ENCODE measurements around the gene NRXN3.

DNA sequence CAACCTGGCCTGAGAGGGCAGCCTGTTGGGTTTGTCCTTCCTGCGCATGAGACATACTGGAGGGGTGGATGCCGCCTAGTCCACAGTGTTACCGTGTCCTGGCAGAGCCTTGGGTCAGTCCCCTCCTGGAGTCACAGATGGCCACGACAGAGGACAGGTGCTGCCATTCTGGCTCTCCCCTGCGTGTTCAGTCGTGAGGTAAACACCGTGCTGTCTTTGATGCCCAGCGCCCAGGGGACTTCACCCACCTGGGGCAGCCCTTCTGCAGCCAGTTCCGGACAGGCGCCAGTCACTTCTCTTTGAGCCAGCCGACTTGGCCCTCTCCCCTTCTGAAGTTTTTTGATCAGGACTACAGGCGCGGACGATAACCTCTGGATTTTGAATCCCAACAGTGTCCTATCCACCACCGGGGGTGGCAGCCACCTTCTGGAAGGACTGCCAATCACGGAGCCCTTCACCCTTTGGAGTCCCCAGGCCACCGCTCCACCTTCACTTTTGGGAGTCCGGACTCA, 1108.2 kb downstream of the NRXN3 start:
- TF ChIP-seq, protein P1, sequence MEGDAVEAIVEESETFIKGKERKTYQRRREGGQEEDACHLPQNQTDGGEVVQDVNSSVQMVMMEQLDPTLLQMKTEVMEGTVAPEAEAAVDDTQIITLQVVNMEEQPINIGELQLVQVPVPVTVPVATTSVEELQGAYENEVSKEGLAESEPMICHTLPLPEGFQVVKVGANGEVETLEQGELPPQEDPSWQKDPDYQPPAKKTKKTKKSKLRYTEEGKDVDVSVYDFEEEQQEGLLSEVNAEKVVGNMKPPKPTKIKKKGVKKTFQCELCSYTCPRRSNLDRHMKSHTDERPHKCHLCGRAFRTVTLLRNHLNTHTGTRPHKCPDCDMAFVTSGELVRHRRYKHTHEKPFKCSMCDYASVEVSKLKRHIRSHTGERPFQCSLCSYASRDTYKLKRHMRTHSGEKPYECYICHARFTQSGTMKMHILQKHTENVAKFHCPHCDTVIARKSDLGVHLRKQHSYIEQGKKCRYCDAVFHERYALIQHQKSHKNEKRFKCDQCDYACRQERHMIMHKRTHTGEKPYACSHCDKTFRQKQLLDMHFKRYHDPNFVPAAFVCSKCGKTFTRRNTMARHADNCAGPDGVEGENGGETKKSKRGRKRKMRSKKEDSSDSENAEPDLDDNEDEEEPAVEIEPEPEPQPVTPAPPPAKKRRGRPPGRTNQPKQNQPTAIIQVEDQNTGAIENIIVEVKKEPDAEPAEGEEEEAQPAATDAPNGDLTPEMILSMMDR (IDR thresholded peaks at IDR 0.05; ENCODE audit: insufficient read depth, low read depth, low read length) = no peak
- no peak for TF ChIP-seq EZH2 (IDR thresholded peaks at IDR 0.05; ENCODE audit: insufficient read depth, low read length)

Measured in astrocyte (in vitro differentiated cells and primary cell).